A673 (cell line): ENCODE results near the gene CNPPD1. TPM values are rescaled to one million over a fixed set of nuclear protein-coding genes. Genes with fewer than 3 reads are reported as not detected.
"Not testable (repeated sequence)": the region's sequence is repeated elsewhere in the genome, so short reads cannot be mapped to it uniquely, and the experiment has no call there.

ENCODE experiments used
- BruUV-seq: library from RNA; stranded (reverse); fragments of 400-500 nt; replicated peaks from 2 replicates; lab custom pipeline; 2021; lab: Mats Ljungman, UMichigan
- CTCF ChIA-PET: fragments of 300-600 bp; sonication (Branson Sonifier 250); formaldehyde crosslinking; loops from one replicate; lab custom pipeline; 2022; ENCODE audit warnings: antibody characterized with exemption; lab: Charles Lee
- POLR2A ChIA-PET: fragments of 300-600 bp; sonication (Branson Sonifier 250); formaldehyde crosslinking; loops from one replicate; lab custom pipeline; 2022; ENCODE audit warnings: antibody characterized with exemption; ENCODE audit not compliant: low non-redundant PET; lab: Charles Lee
- DNase-seq: peaks from one replicate; pipeline ENCODE4 v3.0.0-alpha.2; 2015; ENCODE audit warnings: low spot score
- H3K27ac ChIP-seq: fragments of 200-600 bp; sonication (generic); 2 replicates; pipeline ENCODE4 v1.5.1; 2016; ENCODE audit warnings: mixed run types, low read depth, mild to moderate bottlenecking, mixed read lengths, antibody characterized with exemption, low read length; ENCODE audit not compliant: poor library complexity, severe bottlenecking
- H3K27me3 ChIP-seq: fragments of 200-600 bp; sonication (generic); replicated peaks from 2 replicates; pipeline ENCODE4 v1.6.1; 2017; ENCODE audit warnings: mixed run types, low read depth, mild to moderate bottlenecking, mixed read lengths, antibody characterized with exemption, low read length; ENCODE audit not compliant: insufficient read depth, poor library complexity
- H3K36me3 ChIP-seq: fragments of 200-600 bp; sonication (generic); 2 replicates; pipeline ENCODE4 v1.6.1; 2016; ENCODE audit warnings: mixed run types, mild to moderate bottlenecking, mixed read lengths, antibody characterized with exemption, low read length; ENCODE audit not compliant: insufficient read depth, poor library complexity, severe bottlenecking
- H3K4me1 ChIP-seq: fragments of 200-600 bp; sonication (generic); 2 replicates; pipeline ENCODE4 v1.6.1; 2017; ENCODE audit warnings: mixed run types, mild to moderate bottlenecking, mixed read lengths, antibody characterized with exemption, low read length; ENCODE audit not compliant: insufficient read depth, poor library complexity, severe bottlenecking
- H3K4me3 ChIP-seq: fragments of 200-600 bp; sonication (generic); 2 replicates; pipeline ENCODE4 v1.5.1; 2016; ENCODE audit warnings: low read depth, mixed run types, mild to moderate bottlenecking, mixed read lengths, low read length; ENCODE audit not compliant: poor library complexity, severe bottlenecking
- H3K9me3 ChIP-seq: fragments of 200-600 bp; sonication (generic); 2 replicates; pipeline ENCODE4 v1.6.1; 2016; ENCODE audit warnings: mixed run types, low read depth, mild to moderate bottlenecking, mixed read lengths, antibody characterized with exemption, low read length; ENCODE audit not compliant: poor library complexity, severe bottlenecking
- EZH2 ChIP-seq: fragments of 200-600 bp; sonication (generic); IDR thresholded peaks from 2 replicates; pipeline ENCODE4 v1.6.1; 2017; ENCODE audit warnings: borderline replicate concordance, low read depth, mild to moderate bottlenecking, mixed read lengths, antibody characterized with exemption, low read length; ENCODE audit not compliant: poor library complexity, severe bottlenecking
- intact Hi-C: fragments of 100-400 bp; cut with micrococcal nuclease; formaldehyde crosslinking; loops from one replicate; pipeline ENCODE4 v1.10.0; 2022; ENCODE audit not compliant: unreplicated experiment
- total RNA-seq: library from RNA; stranded (reverse); gene quantifications from 2 replicates; pipeline ENCODE4 v1.2.3, GENCODE V29; 2021
- TF ChIP-seq, protein P1 (sequence below): fragments of 300-800, 200-600 bp; sonication (generic); conservative IDR thresholded peaks from 2 replicates; pipeline ENCODE4 v1.5.1; 2017; ENCODE audit warnings: low read depth, mild to moderate bottlenecking, antibody characterized with exemption, low read length, moderate library complexity, mixed read lengths

Gene CNPPD1
- total RNA-seq, 1 experiment from 2014 or later, result 38.0 TPM

DNA sequence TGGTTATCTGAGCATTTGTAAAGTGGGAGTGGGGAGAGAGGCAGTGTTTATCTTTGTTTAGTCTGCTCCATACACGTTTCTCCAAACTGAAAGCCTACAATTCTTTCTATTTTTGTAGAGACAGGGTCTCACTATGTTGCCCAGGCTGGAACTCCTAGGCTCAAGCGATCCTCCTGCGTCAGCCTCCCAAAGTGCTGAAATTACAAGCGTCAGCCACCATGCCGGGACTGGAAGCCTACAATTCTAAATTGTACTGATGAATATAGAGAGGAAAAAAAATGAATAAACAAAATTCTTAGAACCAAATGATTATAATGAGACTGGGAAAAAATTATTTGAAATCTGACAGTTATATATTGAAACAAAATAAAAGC, 28.4 kb upstream of the CNPPD1 start:
- H3K27ac ChIP-seq, result no peak overlapping the region
- H3K4me1 ChIP-seq, result peaks cover 15% of the 10 kb centered on the region
- POLR2A ChIA-PET, result no interaction called here
- no peak for TF ChIP-seq EZH2
- TF ChIP-seq, protein P1, sequence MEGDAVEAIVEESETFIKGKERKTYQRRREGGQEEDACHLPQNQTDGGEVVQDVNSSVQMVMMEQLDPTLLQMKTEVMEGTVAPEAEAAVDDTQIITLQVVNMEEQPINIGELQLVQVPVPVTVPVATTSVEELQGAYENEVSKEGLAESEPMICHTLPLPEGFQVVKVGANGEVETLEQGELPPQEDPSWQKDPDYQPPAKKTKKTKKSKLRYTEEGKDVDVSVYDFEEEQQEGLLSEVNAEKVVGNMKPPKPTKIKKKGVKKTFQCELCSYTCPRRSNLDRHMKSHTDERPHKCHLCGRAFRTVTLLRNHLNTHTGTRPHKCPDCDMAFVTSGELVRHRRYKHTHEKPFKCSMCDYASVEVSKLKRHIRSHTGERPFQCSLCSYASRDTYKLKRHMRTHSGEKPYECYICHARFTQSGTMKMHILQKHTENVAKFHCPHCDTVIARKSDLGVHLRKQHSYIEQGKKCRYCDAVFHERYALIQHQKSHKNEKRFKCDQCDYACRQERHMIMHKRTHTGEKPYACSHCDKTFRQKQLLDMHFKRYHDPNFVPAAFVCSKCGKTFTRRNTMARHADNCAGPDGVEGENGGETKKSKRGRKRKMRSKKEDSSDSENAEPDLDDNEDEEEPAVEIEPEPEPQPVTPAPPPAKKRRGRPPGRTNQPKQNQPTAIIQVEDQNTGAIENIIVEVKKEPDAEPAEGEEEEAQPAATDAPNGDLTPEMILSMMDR, result no peak
- BruUV-seq, result no TSS peak
- no peaks in the 10 kb centered on the region for H3K27me3 ChIP-seq
- intact Hi-C loops, result no loop called here
- peaks cover 16% of the 10 kb centered on the region for H3K36me3 ChIP-seq
- CTCF ChIA-PET, result no interaction called here
- no peak for DNase-seq
- H3K4me3 ChIP-seq, result no peak overlapping the region
- no peaks in the 10 kb centered on the region for H3K9me3 ChIP-seq

DNA sequence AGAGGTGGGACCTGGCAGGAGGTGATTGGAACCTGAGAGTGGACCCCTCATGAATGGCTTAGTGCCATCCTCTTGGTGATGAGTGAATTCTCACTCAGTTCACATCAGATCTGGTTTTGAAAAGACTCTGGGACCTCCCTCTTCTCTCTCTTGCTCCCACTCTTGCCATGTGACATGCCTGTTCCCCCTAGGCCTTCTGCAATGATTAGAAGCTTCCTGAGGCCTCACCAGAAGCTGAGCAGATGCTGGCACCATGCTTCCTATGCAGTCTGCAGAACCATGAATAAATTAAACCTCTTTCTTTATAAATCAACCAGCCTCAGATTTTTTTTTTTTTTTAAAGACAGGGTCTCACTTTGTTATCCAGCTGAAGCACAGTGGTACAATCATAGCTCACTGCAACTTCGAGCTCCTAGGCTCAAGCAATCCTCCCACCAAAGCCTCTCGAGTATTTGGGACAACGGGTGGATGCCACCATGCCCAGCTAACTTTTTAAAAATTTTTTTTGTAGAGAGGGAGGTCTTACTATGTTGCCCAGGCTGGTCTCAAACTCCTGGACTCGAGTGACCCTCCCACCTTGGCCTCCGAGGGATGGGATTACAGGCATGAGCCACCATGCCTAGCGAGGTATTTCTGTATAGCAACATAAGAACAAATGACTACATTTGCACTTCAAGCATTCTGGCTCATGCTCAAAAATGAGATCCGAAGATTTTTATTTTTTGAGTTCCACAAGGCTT, 27.9 kb upstream of the CNPPD1 start:
- H3K4me1 ChIP-seq, result peaks cover 15% of the 10 kb centered on the region
- peaks cover 10% of the 10 kb centered on the region for H3K36me3 ChIP-seq
- no peaks in the 10 kb centered on the region for H3K27me3 ChIP-seq
- no TSS peak for BruUV-seq
- TF ChIP-seq, protein P1, result no peak
- TF ChIP-seq EZH2, result no peak
- H3K27ac ChIP-seq, result no peak overlapping the region
- CTCF ChIA-PET, result interaction anchor here (0.7 kb wide), 1 partner anchor 132 kb away, joined by 4 read pairs; no protein-coding TSS in a partner anchor
- H3K9me3 ChIP-seq, result no peaks in the 10 kb centered on the region
- POLR2A ChIA-PET, result interaction anchor here (0.6 kb wide), 1 partner anchor 28 kb away, joined by 3 read pairs; the partner anchor contains the start of gene CNPPD1
- intact Hi-C loops, result no loop called here
- no peak overlapping the region for H3K4me3 ChIP-seq
- no peak for DNase-seq

DNA sequence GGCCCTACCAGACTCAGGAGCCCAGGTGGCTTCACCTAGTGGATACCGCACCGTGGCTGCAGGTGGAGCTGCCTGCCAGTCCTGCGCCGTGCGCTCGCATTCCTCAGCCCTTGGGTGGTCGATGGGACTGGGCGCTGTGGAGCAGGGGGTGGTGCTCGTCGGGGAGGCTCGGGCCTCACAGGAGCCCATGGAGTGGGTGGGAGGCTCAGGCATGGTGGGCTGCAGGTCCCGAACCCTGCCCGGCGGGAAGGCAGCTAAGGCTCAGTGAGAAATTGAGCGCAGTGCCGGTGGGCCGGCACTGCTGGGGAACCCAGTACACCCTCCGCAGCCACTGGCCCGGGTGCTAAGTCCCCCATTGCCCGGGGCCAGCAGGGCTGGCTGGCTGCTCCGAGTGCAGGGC, 24.6 kb upstream of the CNPPD1 start:
- CTCF ChIA-PET, POLR2A ChIA-PET, H3K4me3 ChIP-seq, H3K4me1 ChIP-seq, H3K9me3 ChIP-seq, H3K27me3 ChIP-seq, DNase-seq, BruUV-seq, intact Hi-C loops, H3K36me3 ChIP-seq, H3K27ac ChIP-seq: not testable (repeated sequence)

DNA sequence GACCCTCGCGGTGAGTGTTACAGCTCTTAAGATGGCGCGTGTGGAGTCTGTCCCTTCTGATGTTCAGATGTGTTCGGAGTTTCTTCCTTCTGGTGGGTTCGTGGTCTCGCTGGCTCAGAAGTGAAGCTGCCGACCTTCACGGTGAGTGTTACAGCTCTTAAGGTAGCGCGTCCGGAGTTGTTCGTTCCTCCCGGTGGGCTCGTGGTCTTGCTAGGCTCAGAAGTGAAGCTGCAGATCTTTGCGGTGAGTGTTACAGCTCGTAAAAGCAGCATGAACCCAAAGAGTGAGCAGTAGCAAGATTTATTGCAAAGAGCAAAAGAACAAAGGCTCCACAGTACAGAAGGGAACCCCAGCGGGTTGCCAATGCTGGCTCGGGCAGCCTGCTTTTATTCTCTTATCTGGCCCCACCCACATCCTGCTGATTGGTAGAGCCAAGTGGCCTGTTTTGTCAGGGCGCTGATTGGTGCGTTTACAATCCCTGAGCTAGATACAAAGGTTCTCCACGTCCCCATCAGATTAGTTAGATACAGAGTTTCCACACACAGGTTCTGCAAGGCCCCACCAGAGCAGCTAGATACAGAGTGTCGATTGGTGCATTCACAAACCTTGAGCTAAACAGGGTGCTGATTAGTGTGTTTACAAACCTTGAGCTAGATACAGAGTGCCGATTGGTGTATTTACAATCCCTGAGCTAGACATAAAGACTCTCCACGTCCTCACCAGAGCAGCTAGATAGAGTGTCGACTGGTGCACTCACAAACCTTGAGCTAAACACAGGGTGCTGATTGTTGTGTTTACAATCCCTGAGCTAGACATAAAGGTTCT, 24.0 kb upstream of the CNPPD1 start:
- CTCF ChIA-PET, intact Hi-C loops, H3K36me3 ChIP-seq, H3K4me1 ChIP-seq, H3K9me3 ChIP-seq, H3K27me3 ChIP-seq, H3K4me3 ChIP-seq, H3K27ac ChIP-seq: not testable (repeated sequence)
- TSS peak; percentile 87 for BruUV-seq
- peak; percentile 62 for DNase-seq
- POLR2A ChIA-PET, result interaction anchor here (0.6 kb wide), 1 partner anchor 16 kb away, joined by 5 read pairs; no protein-coding TSS in a partner anchor
